ENCODE data around the gene MXD4. TPM values are rescaled to one million over a fixed set of nuclear protein-coding genes. Genes with fewer than 3 reads are reported as not detected.
A peak's percentile ranks its signal among the peaks of the same experiment; 100 is the strongest.

MXD4 gene
- total and polyA plus RNA-seq, 9 of the 15 experiments (the other 6 are each of a cell fraction or from before 2014, with no cell fraction given), result 0.06 to 13.5 (median 5.9) TPM

DNA sequence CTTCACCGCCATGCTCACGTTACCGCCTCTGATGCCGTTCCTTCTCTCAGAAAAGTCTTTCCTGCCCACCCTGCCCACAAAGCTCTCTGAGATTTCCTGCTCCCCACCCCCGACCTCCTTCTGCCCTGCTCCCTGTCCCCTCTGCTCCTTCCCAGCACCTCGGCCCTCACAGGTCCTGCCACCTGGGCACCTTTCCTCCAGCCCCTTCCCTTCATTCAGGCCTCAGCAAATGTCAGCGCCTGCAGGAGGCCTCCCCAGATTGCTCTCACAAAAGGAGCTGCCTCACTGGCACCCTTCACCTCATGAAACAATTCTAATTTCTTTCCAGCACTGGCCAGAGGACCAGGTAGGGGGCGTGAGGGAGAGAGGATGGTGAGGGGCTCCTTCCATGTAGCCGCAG, 33.6 kb upstream of the MXD4 start:
- ChIA-PET POLR2A (no interaction called here), CTCF (ENCODE audit: low intra/inter-chr PET ratio) (no interaction called here)
- Histone ChIP-seq H3K4me2 (ENCODE audit: insufficient read depth, low read length) (no peak overlapping the region), H3K9ac (ENCODE audit: insufficient read depth in 1 of 2, low read depth in 2 of 2, low read length in 2 of 2) (peak overlapping the region in 1 of 2 experiments; percentile 78; a peak in 1 of 4 replicates), H3K79me2 (ENCODE audit: control insufficient read depth, insufficient read depth, low read length) (no peaks in the 10 kb centered on the region), H3K9me1 (ENCODE audit: control insufficient read depth, insufficient read depth, low read length) (no peaks in the 10 kb centered on the region), H4K20me1 (replicated peaks; ENCODE audit: control insufficient read depth, insufficient read depth, low read length) (no peaks in the 10 kb centered on the region), H3K9me3 (replicated peaks; ENCODE audit: control insufficient read depth, insufficient read depth, low read depth, low read length) (no peaks in the 10 kb centered on the region), H3K27me3 (ENCODE audit: control insufficient read depth in 2 of 2, insufficient read depth in 2 of 2, low read length in 2 of 2) (no peaks in the 10 kb centered on the region), H3K4me1 (replicated peaks in 1 of 2; ENCODE audit: control insufficient read depth in 2 of 2, insufficient read depth in 2 of 2, low read length in 2 of 2) (peaks cover 0 to 47% of the 10 kb centered on the region in 2 experiments; a peak in 3 of 5 replicates), H2AFZ (ENCODE audit: low read depth, low read length) (no peak overlapping the region), H3K36me3 (ENCODE audit: control insufficient read depth, insufficient read depth, low read length) (peaks cover 4% of the 10 kb centered on the region; the same call in 1 of the 3 replicates), H3K4me3 (no peak overlapping the region), H3K27ac (ENCODE audit: extremely low read depth, low read depth, low read length) (no peak overlapping the region)
- no TSS peak for BruUV-seq (replicated peaks)
- ATAC-seq (no peak), DNase-seq (ENCODE audit: extremely low read depth in 1 of 4, low spot score in 3 of 4) (no peak), FAIRE-seq (no peak)
- intact Hi-C loops (cut with micrococcal nuclease) (no loop called here), in situ Hi-C loops (cut with MboI) (no loop called here)
- 78% methylated on average over 9 of the region's 9 CpGs for WGBS (ENCODE audit: insufficient coverage, low coverage, missing lambda C conversion rate)
- no peak for TF ChIP-seq ARID1B (IDR thresholded peaks at IDR 0.05)
- no peak for TF ChIP-seq ZNF717 (CRISPR knock-in tag; IDR thresholded peaks at IDR 0.05)
- no peak for TF ChIP-seq ETS2 (tag; IDR thresholded peaks at IDR 0.05; ENCODE audit: borderline replicate concordance, poor library complexity, severe bottlenecking)
- TF ChIP-seq, protein P1, sequence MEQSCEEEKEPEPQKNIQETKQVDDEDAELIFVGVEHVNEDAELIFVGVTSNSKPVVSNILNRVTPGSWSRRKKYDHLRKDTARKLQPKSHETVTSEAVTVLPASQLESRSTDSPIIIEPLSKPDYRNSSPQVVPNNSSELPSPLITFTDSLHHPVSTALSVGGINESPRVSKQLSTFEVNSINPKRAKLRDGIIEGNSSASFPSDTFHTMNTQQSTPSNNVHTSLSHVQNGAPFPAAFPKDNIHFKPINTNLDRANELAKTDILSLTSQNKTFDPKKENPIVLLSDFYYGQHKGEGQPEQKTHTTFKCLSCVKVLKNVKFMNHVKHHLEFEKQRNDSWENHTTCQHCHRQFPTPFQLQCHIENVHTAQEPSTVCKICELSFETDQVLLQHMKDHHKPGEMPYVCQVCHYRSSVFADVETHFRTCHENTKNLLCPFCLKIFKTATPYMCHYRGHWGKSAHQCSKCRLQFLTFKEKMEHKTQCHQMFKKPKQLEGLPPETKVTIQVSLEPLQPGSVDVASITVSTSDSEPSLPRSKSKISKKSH (CRISPR knock-in tag; IDR thresholded peaks at IDR 0.05), result no peak
- TF ChIP-seq, protein P2, sequence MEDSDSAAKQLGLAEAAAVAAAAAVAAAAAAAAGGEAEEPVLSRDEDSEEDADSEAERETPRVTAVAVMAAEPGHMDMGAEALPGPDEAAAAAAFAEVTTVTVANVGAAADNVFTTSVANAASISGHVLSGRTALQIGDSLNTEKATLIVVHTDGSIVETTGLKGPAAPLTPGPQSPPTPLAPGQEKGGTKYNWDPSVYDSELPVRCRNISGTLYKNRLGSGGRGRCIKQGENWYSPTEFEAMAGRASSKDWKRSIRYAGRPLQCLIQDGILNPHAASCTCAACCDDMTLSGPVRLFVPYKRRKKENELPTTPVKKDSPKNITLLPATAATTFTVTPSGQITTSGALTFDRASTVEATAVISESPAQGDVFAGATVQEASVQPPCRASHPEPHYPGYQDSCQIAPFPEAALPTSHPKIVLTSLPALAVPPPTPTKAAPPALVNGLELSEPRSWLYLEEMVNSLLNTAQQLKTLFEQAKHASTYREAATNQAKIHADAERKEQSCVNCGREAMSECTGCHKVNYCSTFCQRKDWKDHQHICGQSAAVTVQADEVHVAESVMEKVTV (CRISPR knock-in tag; IDR thresholded peaks at IDR 0.05), result no peak
- TF ChIP-seq PHF21A (IDR thresholded peaks at IDR 0.05; ENCODE audit: borderline replicate concordance, low read depth), result no peak
- no peak for TF ChIP-seq STAG1 (CRISPR knock-in tag; IDR thresholded peaks at IDR 0.05; ENCODE audit: borderline replicate concordance)
- TF ChIP-seq KAT8 (IDR thresholded peaks at IDR 0.05; ENCODE audit: low read depth), result no peak
- TF ChIP-seq, protein P3, sequence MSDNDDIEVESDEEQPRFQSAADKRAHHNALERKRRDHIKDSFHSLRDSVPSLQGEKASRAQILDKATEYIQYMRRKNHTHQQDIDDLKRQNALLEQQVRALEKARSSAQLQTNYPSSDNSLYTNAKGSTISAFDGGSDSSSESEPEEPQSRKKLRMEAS (CRISPR knock-in tag; IDR thresholded peaks at IDR 0.05), result no peak
- TF ChIP-seq, protein P4, sequence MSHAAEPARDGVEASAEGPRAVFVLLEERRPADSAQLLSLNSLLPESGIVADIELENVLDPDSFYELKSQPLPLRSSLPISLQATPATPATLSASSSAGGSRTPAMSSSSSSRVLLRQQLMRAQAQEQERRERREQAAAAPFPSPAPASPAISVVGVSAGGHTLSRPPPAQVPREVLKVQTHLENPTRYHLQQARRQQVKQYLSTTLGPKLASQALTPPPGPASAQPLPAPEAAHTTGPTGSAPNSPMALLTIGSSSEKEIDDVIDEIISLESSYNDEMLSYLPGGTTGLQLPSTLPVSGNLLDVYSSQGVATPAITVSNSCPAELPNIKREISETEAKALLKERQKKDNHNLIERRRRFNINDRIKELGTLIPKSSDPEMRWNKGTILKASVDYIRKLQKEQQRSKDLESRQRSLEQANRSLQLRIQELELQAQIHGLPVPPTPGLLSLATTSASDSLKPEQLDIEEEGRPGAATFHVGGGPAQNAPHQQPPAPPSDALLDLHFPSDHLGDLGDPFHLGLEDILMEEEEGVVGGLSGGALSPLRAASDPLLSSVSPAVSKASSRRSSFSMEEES (CRISPR knock-in tag; IDR thresholded peaks at IDR 0.05), result no peak
- TF ChIP-seq PRMT5 (CRISPR knock-in tag; IDR thresholded peaks at IDR 0.05), result no peak
- TF ChIP-seq NFXL1 (CRISPR knock-in tag; IDR thresholded peaks at IDR 0.05), result no peak
- TF ChIP-seq, protein P5, sequence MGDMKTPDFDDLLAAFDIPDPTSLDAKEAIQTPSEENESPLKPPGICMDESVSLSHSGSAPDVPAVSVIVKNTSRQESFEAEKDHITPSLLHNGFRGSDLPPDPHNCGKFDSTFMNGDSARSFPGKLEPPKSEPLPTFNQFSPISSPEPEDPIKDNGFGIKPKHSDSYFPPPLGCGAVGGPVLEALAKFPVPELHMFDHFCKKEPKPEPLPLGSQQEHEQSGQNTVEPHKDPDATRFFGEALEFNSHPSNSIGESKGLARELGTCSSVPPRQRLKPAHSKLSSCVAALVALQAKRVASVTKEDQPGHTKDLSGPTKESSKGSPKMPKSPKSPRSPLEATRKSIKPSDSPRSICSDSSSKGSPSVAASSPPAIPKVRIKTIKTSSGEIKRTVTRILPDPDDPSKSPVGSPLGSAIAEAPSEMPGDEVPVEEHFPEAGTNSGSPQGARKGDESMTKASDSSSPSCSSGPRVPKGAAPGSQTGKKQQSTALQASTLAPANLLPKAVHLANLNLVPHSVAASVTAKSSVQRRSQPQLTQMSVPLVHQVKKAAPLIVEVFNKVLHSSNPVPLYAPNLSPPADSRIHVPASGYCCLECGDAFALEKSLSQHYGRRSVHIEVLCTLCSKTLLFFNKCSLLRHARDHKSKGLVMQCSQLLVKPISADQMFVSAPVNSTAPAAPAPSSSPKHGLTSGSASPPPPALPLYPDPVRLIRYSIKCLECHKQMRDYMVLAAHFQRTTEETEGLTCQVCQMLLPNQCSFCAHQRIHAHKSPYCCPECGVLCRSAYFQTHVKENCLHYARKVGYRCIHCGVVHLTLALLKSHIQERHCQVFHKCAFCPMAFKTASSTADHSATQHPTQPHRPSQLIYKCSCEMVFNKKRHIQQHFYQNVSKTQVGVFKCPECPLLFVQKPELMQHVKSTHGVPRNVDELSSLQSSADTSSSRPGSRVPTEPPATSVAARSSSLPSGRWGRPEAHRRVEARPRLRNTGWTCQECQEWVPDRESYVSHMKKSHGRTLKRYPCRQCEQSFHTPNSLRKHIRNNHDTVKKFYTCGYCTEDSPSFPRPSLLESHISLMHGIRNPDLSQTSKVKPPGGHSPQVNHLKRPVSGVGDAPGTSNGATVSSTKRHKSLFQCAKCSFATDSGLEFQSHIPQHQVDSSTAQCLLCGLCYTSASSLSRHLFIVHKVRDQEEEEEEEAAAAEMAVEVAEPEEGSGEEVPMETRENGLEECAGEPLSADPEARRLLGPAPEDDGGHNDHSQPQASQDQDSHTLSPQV (IDR thresholded peaks at IDR 0.05), result no peak
- TF ChIP-seq HNRNPLL (IDR thresholded peaks at IDR 0.05; ENCODE audit: low read depth, low read length, poor library complexity, severe bottlenecking), result no peak

All from K562 (cell line).